Stimulated activated CD8-positive, alpha-beta memory T cell treated with anti-CD3 and anti-CD28 coated beads, Interleukin-15, amount 100 ng/mL, for 1 hour (primary cell): ENCODE measurements around the gene CCDC192.
"Not testable (repeated sequence)": the region's sequence is repeated elsewhere in the genome, so short reads cannot be mapped to it uniquely, and the experiment has no call there.

Experiments
- DNase-seq: peaks from one replicate; pipeline ENCODE4 v3.0.0-alpha.2; 2020; ENCODE audit warnings: low read depth

CCDC192 gene

DNA sequence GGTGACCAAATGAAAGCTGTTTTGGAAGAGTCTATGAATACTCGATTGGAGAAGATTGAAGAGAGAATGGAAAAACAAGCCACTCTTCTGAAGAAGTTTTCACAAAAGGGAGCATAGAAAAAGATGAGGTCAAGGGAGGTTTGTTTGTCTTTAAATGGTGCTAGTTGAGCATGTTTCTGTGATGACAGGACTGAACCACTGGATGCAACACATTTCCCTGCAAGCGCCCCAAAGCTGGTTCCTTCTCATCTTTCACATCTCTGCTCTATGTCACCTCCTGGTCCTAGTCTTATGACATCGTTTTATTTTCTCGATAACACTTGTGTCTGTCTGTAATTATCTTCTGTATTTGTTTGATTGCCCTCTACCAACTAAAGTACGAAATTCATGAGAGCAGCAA, 3.8 kb upstream of the CCDC192 start:
- no peak for DNase-seq

DNA sequence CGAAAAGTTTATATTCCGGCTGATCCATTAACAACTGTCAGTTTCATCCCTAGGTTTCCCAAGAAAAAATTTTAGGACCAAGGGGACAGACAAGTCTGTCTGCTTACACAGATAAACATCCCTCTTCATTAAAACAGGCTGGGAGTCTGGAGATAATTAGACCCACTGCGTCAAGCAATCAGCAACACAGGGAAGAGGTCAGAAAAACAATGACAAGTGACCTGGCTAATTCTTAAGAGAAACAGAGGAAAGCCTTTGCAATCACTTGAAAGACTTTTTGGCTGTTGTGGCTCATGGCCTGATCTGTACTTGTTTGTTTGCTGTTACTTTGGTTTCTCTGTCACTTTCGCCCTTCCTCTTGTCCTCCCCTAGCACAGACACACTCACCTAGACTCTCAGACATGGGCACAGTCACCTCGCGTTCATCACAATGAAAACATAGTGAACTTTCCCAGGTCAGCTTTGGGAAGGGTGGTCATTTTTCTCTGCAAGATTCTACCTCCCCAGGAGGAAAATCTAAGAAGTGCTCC, 2.9 kb upstream of the CCDC192 start:
- no peak for DNase-seq

DNA sequence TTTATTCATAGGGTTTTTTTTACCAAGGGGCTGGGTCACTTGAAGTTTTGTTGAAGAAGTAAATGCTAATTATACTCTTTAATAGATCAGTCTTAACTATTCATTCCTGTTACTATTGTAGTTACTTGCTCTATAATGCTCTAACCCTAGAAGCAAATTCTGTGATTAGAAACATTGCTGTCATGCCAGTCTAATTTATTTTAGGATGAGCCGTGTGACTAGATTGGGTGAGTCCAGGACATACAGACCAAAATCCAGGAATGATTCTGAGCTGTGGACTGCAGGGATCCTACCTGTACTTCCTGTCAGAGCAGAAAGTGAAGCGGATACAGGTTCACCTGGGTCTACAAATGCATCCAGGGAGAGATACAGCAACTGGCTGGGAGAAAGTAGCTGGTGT, 757 bp upstream of the CCDC192 start:
- DNase-seq: no peak

DNA sequence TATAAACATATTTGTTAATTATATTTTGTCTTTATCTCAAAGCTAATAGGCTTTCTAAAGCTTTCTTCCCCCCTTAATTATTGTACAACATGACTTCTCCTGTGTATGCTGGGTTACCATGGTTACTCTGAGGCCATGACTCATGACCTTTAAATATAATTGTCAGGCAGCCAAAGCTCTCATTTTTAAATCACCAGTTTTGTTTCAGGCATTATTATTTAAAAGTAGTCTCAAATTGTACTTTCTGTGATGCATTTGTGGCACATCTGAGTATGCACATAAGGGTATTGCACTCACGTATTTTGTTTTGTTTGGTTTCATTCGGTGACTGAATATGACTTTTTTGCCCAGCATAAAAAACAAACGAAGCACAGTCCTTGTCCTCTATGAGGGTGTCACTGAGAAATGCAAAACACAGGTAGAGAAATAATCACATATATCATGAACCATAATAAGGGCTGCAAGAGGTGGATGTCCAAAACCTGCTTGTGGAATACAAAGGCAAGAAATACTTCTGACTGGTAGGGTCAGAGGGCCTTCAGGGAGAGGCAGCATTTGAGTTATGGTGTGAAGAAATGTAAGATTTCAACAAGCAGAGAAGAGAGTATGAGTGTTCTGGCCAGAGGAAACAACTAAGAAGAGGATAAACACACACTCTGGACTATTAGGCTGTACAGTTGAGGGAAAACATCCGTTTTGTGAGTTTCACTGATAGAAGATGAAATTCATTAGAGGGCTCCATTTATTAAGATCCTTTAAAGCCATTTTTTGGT, 2.1 kb downstream of the CCDC192 start:
- no peak for DNase-seq

DNA sequence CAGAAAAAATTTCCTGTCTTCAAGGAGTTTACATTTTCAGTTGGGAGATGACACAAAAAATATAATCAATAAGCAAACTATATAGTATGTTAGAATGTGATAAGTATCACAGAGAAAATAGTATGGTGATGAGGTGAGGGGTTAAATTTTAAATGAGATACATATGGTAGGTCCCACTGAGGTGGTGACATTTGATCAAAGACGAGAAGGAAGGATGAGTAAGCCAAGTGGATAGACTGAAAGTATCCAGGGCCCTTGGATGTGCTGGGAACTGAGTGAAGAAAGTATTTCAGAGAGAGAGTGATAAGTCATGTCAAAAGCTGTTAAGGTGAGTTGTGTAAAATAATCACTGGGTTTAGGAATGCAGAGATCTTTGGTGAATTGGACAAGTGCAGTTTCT, 3.5 kb downstream of the CCDC192 start:
- DNase-seq: no peak

DNA sequence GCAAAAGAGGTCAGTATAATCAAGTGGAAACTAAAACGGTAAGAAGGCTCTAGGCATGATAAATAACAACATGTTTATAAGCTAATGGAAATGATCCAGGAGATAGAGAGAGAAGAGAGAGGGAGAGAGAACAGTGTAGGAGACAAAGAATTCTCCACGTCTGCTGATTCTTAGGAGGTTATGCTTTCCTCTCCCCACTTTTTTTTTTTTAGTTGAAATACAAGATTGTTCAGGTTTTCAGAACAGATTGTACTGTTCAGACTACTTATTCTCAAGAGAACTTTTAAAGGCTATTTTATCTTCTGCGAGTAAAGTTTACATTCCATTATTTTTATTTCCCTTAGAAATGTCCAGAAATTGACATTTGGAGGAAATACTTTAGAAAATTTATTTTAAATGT, 4.0 kb downstream of the CCDC192 start:
- no peak for DNase-seq

DNA sequence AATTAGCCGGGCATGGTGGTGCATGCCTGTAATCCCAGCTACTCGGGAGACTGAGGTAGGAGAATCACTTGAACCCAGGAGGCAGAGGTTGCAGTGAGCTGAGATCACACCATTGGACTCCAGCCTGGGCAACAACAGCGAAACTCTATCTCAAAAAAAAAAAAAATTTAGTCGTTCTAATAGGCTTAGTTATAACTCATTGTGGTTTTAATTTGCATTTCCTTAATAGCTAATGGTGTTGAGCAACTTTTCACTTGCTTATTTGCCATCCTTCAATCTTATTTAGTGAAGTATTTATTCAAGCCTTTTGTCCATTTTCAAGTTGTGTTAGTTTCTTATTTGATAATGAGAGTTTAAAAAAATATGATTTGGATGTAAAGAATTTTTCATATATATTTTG, 9.9 kb downstream of the CCDC192 start:
- not testable (repeated sequence) for DNase-seq

DNA sequence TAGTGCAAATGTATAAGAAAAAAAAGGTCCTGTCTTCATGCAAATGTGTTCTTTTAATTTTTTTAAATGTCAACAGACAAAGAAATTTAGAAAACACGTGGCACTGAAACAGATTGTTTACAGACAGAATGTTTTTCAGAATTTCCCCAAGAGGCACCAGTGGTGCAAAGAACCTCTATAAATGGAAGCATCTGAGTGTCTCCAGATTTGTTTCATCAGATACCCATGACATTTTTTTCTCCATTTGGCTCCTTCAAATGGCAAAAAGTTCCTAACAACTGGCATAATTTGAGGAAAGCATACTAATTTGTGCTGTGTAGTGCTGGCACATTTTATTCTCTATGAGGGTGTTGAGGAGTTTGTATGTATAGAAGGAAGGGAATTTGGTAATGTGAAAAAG, 15.0 kb downstream of the CCDC192 start:
- no peak for DNase-seq

DNA sequence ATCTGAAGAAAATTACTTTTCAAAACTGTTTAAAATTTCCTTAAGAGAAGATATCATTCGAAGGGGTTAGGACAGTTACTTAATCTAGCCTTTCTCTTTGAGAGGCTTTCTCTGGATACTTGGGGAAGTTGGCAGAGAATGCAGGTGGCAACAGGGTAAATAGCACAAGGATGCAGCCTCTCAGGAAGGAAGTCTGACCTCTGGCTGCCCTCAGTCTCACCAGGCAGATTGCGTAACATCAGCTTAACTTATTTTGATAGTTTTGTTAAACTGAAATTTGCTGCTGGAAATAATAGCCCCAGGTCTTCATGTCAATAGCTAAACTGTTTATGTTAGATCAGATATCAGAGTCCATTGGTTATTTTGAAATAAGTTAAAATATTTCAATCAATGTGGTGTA, 20.4 kb downstream of the CCDC192 start:
- DNase-seq: no peak

DNA sequence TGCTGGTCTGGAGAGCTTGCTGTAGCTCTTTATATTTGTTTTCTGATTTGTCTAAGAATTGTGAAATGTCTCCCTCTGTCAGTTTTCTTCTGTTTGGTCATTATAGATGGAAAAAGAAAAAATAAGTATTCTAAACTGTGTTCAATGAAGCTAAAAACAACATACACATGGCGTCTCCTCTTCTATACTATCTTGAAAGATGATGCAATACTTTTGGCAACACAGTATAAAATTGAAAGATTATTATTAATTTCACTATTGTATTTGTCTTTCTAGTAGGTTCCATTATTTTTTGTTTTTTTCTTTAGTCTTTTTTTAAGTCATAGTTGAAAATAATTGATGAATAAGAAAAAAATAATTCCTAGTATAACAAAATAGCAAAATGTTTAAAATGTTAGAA, 22.5 kb downstream of the CCDC192 start:
- DNase-seq: no peak

DNA sequence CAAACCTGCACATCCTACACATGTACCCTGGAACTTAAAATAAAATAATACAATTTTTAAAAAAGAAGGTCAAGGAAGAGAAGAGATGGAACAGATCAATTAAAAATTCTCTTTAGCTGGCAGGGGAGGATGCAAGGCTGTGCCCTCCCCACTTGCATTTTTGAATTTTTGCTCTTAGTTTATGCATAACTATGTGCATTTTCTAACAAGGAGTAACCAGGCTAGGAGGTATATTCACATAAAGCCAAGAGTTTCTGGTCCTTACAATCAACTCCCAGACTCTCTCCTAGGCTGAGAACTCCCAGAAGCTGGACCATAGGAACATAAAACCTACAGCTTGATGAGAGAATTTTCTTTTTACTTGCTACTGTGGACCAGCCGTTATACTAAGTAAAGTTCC, 29.8 kb downstream of the CCDC192 start:
- no peak for DNase-seq

DNA sequence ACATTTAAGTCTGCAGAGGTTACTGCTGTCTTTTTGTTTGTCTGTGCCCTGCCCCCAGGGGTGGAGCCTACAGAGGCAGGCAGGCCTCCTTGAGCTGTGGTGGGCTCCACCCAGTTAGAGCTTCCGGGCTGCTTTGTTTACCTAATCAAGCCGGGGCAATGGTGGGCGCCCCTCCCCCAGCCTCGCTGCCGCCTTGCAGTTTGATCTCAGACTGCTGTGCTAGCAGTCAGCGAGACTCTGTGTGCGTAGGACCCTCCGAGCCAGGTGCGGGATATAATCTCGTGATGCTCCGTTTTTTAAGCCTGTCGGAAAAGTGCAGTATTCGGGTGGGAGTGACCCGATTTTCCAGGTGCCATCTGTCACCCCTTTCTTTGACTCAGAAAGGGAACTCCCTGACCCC, 36.2 kb downstream of the CCDC192 start:
- DNase-seq: not testable (repeated sequence)

DNA sequence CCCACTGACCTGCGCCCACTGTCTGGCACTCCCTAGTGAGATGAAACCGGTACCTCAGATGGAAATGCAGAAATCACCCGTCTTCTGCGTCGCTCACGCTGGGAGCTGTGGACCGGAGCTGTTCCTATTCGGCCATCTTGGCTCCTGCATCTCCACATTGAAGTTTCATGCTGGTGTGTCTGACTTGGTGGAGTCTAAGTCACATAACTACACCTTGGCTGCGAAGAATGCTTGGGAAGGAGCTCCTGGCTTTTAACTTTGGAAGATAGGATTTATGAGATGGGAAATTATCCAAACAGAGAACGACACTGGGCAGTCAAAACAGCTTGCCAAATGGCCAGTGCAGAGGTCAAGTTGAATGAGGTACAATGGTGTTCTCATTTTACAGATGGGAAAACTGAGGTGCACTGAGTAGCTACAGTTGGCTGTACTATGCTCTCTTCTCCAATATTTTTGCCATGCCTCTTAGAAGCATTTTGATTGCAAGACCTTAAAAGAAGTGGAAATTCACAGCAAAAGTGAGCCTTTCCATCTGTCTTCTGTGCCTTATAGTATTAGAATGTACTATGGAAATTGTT, 36.7 kb downstream of the CCDC192 start:
- DNase-seq: no peak

DNA sequence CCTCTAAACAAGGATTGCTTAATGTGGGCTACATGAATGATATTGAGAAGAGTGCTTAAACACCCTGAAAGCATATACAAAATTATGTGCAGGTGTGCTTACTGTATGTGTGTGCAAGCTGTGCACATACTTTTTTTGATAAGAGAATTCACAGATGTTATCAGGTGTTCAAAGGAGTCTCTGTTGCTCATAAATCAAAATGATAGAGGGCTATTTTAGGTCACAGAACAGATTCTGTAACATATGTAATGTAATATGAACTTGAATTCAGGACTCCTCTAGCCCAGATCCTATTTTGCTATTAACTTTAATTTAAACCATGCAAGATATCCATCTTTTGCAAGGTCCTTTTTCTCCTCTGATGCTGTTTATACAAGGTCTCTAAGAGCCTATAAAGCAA, 38.2 kb downstream of the CCDC192 start:
- no peak for DNase-seq

DNA sequence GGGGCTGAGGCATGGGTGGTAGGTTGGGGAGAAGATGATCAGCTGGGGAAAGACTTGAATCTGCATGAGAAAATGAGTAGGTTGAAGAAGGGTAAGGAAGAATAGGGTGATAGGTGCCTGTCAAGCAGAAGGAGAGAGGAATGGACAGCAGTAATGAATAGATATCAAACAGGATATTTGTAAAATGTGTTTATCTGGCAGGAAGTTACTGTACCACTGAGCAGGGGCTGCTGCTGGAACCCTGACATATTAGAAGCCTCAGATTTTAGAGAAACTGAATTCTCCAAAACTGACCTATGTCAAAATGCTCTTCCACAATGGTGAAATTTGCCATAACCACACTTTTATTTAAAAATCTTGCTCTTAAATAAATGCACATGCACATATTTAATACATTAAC, 41.0 kb downstream of the CCDC192 start:
- no peak for DNase-seq

DNA sequence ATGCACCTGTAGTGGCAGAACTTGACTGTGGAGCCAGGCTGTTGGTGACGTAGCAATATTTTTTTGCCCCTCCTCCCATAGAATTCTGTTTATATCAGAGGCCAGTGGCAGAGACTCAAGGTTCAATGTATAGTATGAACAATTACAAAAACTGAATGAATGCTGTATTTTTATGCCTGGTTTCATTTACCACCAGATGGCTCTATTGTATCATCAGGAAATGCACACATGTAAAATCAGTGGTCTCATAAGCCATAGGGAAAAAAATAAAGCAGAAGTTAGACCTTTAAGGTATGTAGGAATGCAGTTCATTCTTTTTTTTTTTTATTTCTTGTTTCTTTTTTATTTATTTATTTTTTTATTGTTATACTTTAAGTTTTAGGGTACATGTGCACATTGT, 43.6 kb downstream of the CCDC192 start:
- DNase-seq: no peak

DNA sequence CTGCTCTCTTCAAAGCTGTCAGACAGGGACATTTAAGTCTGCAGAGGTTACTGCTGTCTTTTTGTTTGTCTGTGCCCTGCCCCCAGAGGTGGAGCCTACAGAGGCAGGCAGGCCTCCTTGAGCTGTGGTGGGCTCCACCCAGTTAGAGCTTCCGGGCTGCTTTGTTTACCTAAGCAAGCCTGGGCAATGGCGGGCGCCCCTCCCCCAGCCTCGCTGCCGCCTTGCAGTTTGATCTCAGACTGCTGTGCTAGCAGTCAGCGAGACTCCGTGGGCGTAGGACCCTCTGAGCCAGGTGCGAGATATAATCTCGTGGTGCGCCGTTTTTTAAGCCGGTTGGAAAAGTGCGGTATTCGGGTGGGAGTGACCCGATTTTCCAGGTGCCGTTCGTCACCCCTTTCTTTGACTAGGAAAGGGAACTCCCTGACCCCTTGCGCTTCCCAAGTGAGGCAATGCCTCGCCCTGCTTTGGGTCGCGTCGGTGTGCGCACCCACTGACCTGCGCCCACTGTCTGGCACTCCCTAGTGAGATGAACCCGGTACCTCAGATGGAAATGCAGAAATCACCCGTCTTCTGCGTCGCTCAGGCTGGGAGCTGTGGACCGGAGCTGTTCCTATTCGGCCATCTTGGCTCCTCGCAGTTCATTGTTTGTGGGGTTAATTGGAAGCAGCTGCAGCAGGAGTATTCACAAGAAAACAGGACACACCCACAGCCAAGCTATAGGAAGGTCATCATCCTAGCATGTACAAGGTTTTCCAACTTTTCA, 49.5 kb downstream of the CCDC192 start:
- not testable (repeated sequence) for DNase-seq

DNA sequence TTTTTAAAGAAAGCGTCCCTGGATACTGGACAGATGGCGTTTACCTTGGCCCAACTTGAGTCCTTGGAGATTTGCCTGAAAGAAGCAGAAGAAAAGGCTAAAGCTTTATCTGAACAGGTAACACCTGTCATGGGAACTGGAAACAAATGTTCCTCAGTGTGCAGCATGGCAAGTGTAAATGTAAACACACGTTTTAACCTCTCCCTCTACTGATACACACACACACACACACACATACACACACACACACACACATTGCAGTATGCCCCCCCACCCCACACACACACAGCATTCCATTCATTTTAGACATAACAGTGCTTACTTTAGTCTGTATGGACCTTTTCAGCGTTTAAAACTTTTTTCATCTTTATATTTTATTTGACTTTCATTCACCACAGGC, 51.1 kb downstream of the CCDC192 start:
- DNase-seq: no peak

DNA sequence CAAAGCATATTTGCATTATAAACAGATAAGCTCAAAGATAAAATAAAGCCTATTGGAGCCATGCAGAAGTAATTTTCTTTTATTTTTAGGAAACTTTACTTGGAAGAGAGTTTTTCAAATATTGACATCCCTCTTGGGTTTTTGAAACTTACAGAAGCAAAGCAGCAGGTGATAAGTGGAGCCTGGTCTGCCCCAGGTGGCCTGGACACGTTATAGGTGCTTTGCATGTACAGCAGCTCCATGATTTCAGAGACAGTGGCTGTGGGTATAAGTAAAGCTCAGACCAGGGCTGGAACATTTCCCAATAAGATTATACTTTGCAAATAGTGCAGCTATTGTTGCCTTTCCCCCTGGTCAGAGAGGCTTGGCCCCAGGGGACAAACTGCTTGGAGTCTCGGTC, 51.5 kb downstream of the CCDC192 start:
- DNase-seq: no peak

DNA sequence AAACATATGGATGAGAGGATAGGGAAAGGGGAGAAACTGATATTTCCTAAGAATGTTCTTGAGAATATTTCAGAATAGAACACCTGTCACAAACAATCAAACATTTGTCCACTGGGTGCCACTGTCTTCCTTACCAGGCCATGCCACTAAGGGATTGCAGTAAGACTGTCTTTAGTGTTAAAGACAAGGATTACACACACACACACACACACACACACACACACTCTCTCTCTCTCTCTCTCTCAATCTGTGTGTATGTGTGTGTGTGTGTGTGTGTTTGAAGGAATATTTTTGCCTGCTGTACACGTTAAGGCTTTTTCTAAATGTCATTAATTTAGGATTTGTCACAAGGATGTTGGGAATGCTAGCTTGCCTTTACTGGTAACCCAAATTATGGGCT, 54.4 kb downstream of the CCDC192 start:
- no peak for DNase-seq

DNA sequence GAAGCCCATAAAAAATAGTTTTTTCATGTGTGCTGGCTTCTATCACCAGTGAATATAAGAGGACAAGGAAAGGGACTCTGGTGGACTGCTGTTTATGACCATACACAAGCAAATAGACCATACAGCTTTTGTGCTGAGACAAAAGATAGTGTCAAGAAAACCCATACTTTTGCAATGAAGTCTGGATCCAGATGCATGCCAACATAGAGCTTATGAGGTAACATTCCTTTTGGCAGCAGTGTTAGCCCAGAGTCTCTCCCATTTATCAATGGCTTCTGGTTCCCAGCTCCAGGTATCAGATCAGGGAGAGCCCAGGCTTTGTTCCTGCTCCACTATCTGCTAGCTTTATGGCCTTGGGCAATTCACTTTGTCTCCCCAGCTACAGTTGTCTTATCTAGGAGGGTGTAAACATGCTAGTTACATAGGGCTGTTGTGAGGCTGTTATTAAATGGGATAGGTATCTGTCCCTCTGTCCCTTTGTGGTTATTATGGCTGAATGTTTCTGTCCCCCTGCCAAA, 55.6 kb downstream of the CCDC192 start:
- DNase-seq: no peak

DNA sequence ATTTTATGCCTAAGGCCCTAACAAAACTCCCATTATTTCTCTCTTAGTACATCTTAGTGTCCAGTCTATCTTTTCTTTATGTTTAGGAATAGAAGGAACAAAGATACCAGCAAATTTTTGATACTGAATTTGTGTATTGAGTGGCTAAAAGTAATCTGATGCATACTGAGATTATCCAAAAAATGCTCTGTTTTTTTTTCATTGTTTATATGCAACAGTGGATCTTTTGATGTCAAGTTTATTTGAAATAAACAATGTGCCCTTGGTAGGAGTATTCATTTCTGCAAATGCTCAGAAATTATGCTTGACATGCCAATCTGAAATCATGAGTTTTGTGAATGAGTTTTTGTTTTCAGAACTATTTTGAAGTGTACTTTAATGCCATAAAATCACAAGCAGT, 58.7 kb downstream of the CCDC192 start:
- no peak for DNase-seq

DNA sequence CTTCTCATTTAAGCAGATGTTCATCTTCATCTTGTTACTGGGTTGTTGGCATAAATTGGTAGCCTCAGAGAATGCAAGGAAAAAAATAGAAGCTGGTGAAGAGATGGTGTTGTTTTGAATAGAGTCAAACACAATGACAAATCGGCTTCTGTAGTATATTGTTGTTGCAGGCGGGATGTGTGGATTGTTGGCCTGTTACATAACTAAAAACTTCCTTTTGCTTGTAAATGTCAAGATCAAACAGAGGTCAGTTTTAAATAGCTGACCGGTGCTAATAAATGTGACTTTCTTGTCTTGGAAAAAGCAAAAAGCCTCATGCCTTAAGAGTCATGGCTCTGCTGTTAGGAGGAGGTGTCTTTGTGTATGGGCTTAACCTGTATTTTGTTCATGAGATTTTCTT, 59.2 kb downstream of the CCDC192 start:
- DNase-seq: no peak
